HepG2 (cell line): ENCODE results near the gene METTL6. TPM values are rescaled to one million over a fixed set of nuclear protein-coding genes. Genes with fewer than 3 reads are reported as not detected.

Experiments used
- ATAC-seq: fragments of 200-7000 bp; cut with Tn5 transposase; 3 replicates; pipeline ENCODE4 v1.9.1; 2020; ENCODE audit warnings: mild to moderate bottlenecking, moderate library complexity
- BruUV-seq: library from RNA; stranded (reverse); fragments of 400-500 nt; replicated peaks from 2 replicates; lab custom pipeline; 2021; lab: Mats Ljungman, UMichigan
- CTCF ChIA-PET: fragments of 300-600 bp; formaldehyde crosslinking; extraction: SDS; loops from one replicate; lab custom pipeline; 2021; ENCODE audit warnings: low total read pairs, inconsistent platforms, low intra/inter-chr PET ratio; lab: Yijun Ruan, JAX
- POLR2A ChIA-PET: fragments of 350-600 bp; sonication (Branson Sonifier 250); formaldehyde crosslinking; loops from one replicate; lab custom pipeline; 2020; ENCODE audit warnings: antibody characterized with exemption, inconsistent platforms; lab: Yijun Ruan, JAX
- DNase-seq: peaks from one replicate; pipeline ENCODE4 v3.0.0-alpha.2; 2015; ENCODE audit warnings: low spot score
- FAIRE-seq: peaks from 3 replicates; lab custom pipeline; 2011; peaks lifted over from hg19 to GRCh38; lab: Jason Lieb, UNC
- H2AFZ ChIP-seq: one replicate; pipeline ENCODE4 v1.6.1; 2011; ENCODE audit warnings: low read length, inconsistent platforms
- H3K27ac ChIP-seq: fragments of 300-600 bp; 3 replicates; pipeline ENCODE4 v1.8.0; 2011; ENCODE audit warnings: mixed run types, mild to moderate bottlenecking, mixed read lengths, low read length, inconsistent platforms; ENCODE audit not compliant: insufficient read depth; ENCODE audit errors: extremely low read length
- H3K27me3 ChIP-seq, 2 experiments: fragments of 200-600 bp in 1 of 2; 2 replicates in 1 of 2; 3 replicates in 1 of 2; pipeline versions ENCODE4 v1.6.0 to v1.8.0; 2011; ENCODE audit warnings: low read length in 2 of 2, mild to moderate bottlenecking in 2 of 2, moderate library complexity in 2 of 2, inconsistent platforms in 1 of 2; ENCODE audit not compliant: insufficient read depth in 2 of 2, control insufficient read depth in 1 of 2
- H3K36me3 ChIP-seq, 2 experiments: fragments of 200-600 bp in 1 of 2; replicated peaks in 1 of 2; 2 replicates in 1 of 2; 3 replicates in 1 of 2; pipeline versions ENCODE4 v1.5.1 to v1.8.0; 2011; ENCODE audit warnings: low read length in 2 of 2, inconsistent platforms in 1 of 2; ENCODE audit not compliant: insufficient read depth in 2 of 2, control insufficient read depth in 1 of 2
- H3K4me1 ChIP-seq: 2 replicates; pipeline ENCODE4 v1.5.1; 2012; ENCODE audit warnings: low read length, inconsistent platforms; ENCODE audit not compliant: insufficient read depth
- H3K4me2 ChIP-seq: 2 replicates; pipeline ENCODE4 v1.6.0; 2011; ENCODE audit warnings: low read depth, low read length, inconsistent platforms
- H3K4me3 ChIP-seq, 3 experiments: fragments of 200-600 bp in 1 of 3; sonication (generic), shearing (Covaris generic) in 1 of 3; replicated peaks in 1 of 3; 2 replicates each; pipeline ENCODE4 v1.5.1; 2011 to 2016; ENCODE audit warnings: low read length in 3 of 3, inconsistent platforms in 2 of 3, low read depth in 2 of 3, mild to moderate bottlenecking in 2 of 3, control low read depth in 1 of 3, mixed read lengths in 1 of 3; ENCODE audit not compliant: insufficient read depth in 1 of 3
- H3K79me2 ChIP-seq: one replicate; pipeline ENCODE4 v1.6.1; 2011; ENCODE audit warnings: low read length, inconsistent platforms; ENCODE audit not compliant: insufficient read depth
- H3K9ac ChIP-seq: 2 replicates; pipeline ENCODE4 v1.6.0; 2011; ENCODE audit warnings: mild to moderate bottlenecking, low read depth, low read length, inconsistent platforms; ENCODE audit not compliant: insufficient read depth
- H3K9me3 ChIP-seq: 2 replicates; pipeline ENCODE4 v1.5.1; 2012; ENCODE audit warnings: mild to moderate bottlenecking, low read length
- H4K20me1 ChIP-seq: 2 replicates; pipeline ENCODE4 v1.6.0; 2011; ENCODE audit warnings: inconsistent platforms, mild to moderate bottlenecking, low read length, moderate library complexity; ENCODE audit not compliant: insufficient read depth
- DBP ChIP-seq: sonication (generic); formaldehyde crosslinking; IDR thresholded peaks from 2 replicates; pipeline ENCODE4 v1.4.0; 2020; ENCODE audit warnings: missing genetic modification reagents; ENCODE audit errors: not compliant biosample characterization
- DMTF1 ChIP-seq: sonication (generic); formaldehyde crosslinking; IDR thresholded peaks from 2 replicates; pipeline ENCODE4 v1.4.0; 2020; ENCODE audit warnings: mild to moderate bottlenecking, missing genetic modification reagents
- FUBP1 ChIP-seq: sonication (generic); formaldehyde crosslinking; IDR thresholded peaks from 2 replicates; pipeline ENCODE4 v1.5.1; 2020; ENCODE audit warnings: missing genetic modification reagents, mild to moderate bottlenecking, borderline replicate concordance
- MAFG ChIP-seq: sonication (generic); formaldehyde crosslinking; IDR thresholded peaks from 2 replicates; pipeline ENCODE4 v1.5.1; 2020; ENCODE audit warnings: mild to moderate bottlenecking, missing genetic modification reagents
- SOX13 ChIP-seq, 3 experiments: fragments of 450-650 bp in 1 of 3; sonication (generic) in 1 of 3; formaldehyde crosslinking in 1 of 3; IDR thresholded peaks in 2 of 3; conservative IDR thresholded peaks in 1 of 3; 2 replicates each; pipeline versions ENCODE4 v1.5.0 to v1.6.1; 2016 to 2020; ENCODE audit warnings: antibody characterized with exemption in 1 of 3, mild to moderate bottlenecking in 1 of 3, missing compliant biosample characterization in 1 of 3, missing genetic modification reagents in 1 of 3, moderate library complexity in 1 of 3
- TEF ChIP-seq: sonication (generic); formaldehyde crosslinking; IDR thresholded peaks from 2 replicates; pipeline ENCODE4 v1.5.0; 2020; ENCODE audit warnings: missing genetic modification reagents
- ZBTB21 ChIP-seq: sonication (generic); formaldehyde crosslinking; IDR thresholded peaks from 2 replicates; pipeline ENCODE4 v1.4.0; 2020; ENCODE audit warnings: missing genetic modification reagents
- ZBTB7A ChIP-seq: sonication (generic); formaldehyde crosslinking; IDR thresholded peaks from 2 replicates; pipeline ENCODE4 v1.8.0; 2022; ENCODE audit warnings: mild to moderate bottlenecking, missing genetic modification reagents
- ZFX ChIP-seq: sonication (generic); formaldehyde crosslinking; IDR thresholded peaks from 2 replicates; pipeline ENCODE4 v1.4.0; 2020; ENCODE audit warnings: mild to moderate bottlenecking, low read depth, missing genetic modification reagents, moderate library complexity
- ZNF225 ChIP-seq: sonication (generic); formaldehyde crosslinking; IDR thresholded peaks from 2 replicates; pipeline ENCODE4 v1.4.0; 2020; ENCODE audit warnings: mild to moderate bottlenecking, missing genetic modification reagents
- WGBS: methylation state at CpG from one replicate; pipeline ENCODE4 v1.1.6; 2017; ENCODE audit warnings: low lambda C conversion rate; 5-methylcytosine and 5-hydroxymethylcytosine counted together
- in situ Hi-C: cut with HindIII; loops from 2 replicates; pipeline ENCODE4 v1.10.0; 2017; ENCODE audit warnings: low pct_unique_long_range_greater_than_20kb; ENCODE audit not compliant: extremely low pct_ligation_motif_present
- intact Hi-C: fragments of 100-400 bp; cut with micrococcal nuclease; formaldehyde crosslinking; loops from one replicate; pipeline ENCODE4 v1.10.0; 2022; ENCODE audit not compliant: unreplicated experiment
- polyA plus RNA-seq, 8 experiments: library from polyadenylated mRNA; depleted of rRNA in 3 of 8; stranded (reverse) in 7 of 8; unstranded in 1 of 8; fragments of >200 nt; fragmentation: Illumina TruSeq in 4 of 8; extraction: Trizol in 4 of 8; gene quantifications; 2 replicates each; pipeline versions ENCODE4 v1.2.1 to v1.2.3, GENCODE V29; 2011 to 2016; ENCODE audit warnings: low read depth in 4 of 8, missing spikeins in 1 of 8, mixed read lengths in 1 of 8; ENCODE audit not compliant: insufficient read depth in 1 of 8
- total RNA-seq, 5 experiments: library from RNA; depleted of rRNA; stranded (reverse); fragments of >200 nt; fragmentation: Illumina TruSeq; extraction: Trizol; gene quantifications; 2 replicates each; pipeline ENCODE4 v1.2.3, GENCODE V29; 2016; ENCODE audit warnings: low read depth in 1 of 5

The METTL6 gene
- total and polyA plus RNA-seq, 2 of the 13 experiments (the other 11 are each of a cell fraction or from before 2014, with no cell fraction given) = 17.2 to 29.4 TPM

- TF ChIP-seq ZFX (CRISPR knock-in tag) (no peak), FUBP1 (no peak), MAFG (CRISPR knock-in tag) (no peak)
Measured at GRCh38 chr3:15368561-15369135, 58.7 kb downstream of the METTL6 start (continued).

- ChIA-PET POLR2A (no interaction called here), CTCF (no interaction called here)
- Histone ChIP-seq H3K4me3 (no peak overlapping the region), H3K9me3 (no peaks in the 10 kb centered on the region), H4K20me1 (no peaks in the 10 kb centered on the region), H3K4me1 (peaks cover 21% of the 10 kb centered on the region), H3K4me2 (no peak overlapping the region), H3K79me2 (no peaks in the 10 kb centered on the region), H3K36me3 (no peaks in the 10 kb centered on the region), H2AFZ (no peak overlapping the region), H3K27ac (no peak overlapping the region), H3K27me3 (peaks cover 0 to 7% of the 10 kb centered on the region in 2 experiments; a peak in 2 of 5 replicates), H3K9ac (no peak overlapping the region)
- TF ChIP-seq ZBTB7A (CRISPR knock-in tag) (no peak), ZNF225 (CRISPR knock-in tag) (no peak), TEF (CRISPR knock-in tag) (no peak), DMTF1 (CRISPR knock-in tag) (no peak), DBP (CRISPR knock-in tag) (no peak), ZBTB21 (CRISPR knock-in tag) (no peak), SOX13 (IDR thresholded peaks at IDR 0.05) (no peak), SOX13 (CRISPR knock-in tag; conservative IDR thresholded peaks at IDR 0.05 in 1 of 2, IDR thresholded peaks at IDR 0.05 in 1 of 2) (no peak)
- ATAC-seq (no peak), DNase-seq (no peak), FAIRE-seq (no peak)
- in situ Hi-C loops (no loop called here), intact Hi-C loops (no loop called here)
- WGBS = 3% methylated on average over 1 of the region's 1 CpG
- no TSS peak for BruUV-seq
Measured at GRCh38 chr3:15367059-15367458, 60.3 kb downstream of the METTL6 start.
